WI38 (cell line): ENCODE data around the gene GNAI2.
"Not testable (repeated sequence)": the region's sequence is repeated elsewhere in the genome, so short reads cannot be mapped to it uniquely, and the experiment has no call there.

ENCODE experiments used
- H3K4me3 ChIP-seq: 2 replicates; pipeline ENCODE4 v1.5.1; 2011; ENCODE audit warnings: low read depth, mild to moderate bottlenecking, control low read depth, low read length
- TF ChIP-seq, protein P1 (sequence below): IDR thresholded peaks from 2 replicates; pipeline ENCODE4 v1.5.1; 2012; ENCODE audit warnings: low read depth, mild to moderate bottlenecking, control low read depth, low read length

GNAI2 gene

GRCh38 chr3:50207359-50208042, 28.5 kb upstream of the GNAI2 start:
- TF ChIP-seq, protein P1, sequence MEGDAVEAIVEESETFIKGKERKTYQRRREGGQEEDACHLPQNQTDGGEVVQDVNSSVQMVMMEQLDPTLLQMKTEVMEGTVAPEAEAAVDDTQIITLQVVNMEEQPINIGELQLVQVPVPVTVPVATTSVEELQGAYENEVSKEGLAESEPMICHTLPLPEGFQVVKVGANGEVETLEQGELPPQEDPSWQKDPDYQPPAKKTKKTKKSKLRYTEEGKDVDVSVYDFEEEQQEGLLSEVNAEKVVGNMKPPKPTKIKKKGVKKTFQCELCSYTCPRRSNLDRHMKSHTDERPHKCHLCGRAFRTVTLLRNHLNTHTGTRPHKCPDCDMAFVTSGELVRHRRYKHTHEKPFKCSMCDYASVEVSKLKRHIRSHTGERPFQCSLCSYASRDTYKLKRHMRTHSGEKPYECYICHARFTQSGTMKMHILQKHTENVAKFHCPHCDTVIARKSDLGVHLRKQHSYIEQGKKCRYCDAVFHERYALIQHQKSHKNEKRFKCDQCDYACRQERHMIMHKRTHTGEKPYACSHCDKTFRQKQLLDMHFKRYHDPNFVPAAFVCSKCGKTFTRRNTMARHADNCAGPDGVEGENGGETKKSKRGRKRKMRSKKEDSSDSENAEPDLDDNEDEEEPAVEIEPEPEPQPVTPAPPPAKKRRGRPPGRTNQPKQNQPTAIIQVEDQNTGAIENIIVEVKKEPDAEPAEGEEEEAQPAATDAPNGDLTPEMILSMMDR: no peak

GRCh38 chr3:50208677-50209344, 27.2 kb upstream of the GNAI2 start:
- TF ChIP-seq, protein P1: no peak
- no peak overlapping the region for H3K4me3 ChIP-seq

More at GRCh38 chr3:50207359-50208042, 28.5 kb upstream of the GNAI2 start:
- no peak overlapping the region for H3K4me3 ChIP-seq

- no peak overlapping the region for H3K4me3 ChIP-seq
- TF ChIP-seq, protein P1: no peak
Measured at GRCh38 chr3:50210176-50210509, 25.9 kb upstream of the GNAI2 start.

- TF ChIP-seq, protein P1: no peak
- no peak overlapping the region for H3K4me3 ChIP-seq
Measured at GRCh38 chr3:50210510-50211367, 25.3 kb upstream of the GNAI2 start.

- not testable (repeated sequence) for H3K4me3 ChIP-seq
Measured at GRCh38 chr3:50211368-50211717, 24.7 kb upstream of the GNAI2 start.

- no peak overlapping the region for H3K4me3 ChIP-seq
- TF ChIP-seq, protein P1: no peak
Measured at GRCh38 chr3:50211930-50212329, 24.1 kb upstream of the GNAI2 start.

- H3K4me3 ChIP-seq: no peak overlapping the region
- TF ChIP-seq, protein P1: no peak; the same call in 1 of the 2 replicates
Measured at GRCh38 chr3:50212502-50212901, 23.5 kb upstream of the GNAI2 start.
